GM21367 (cell line): ENCODE measurements around the gene TTC39C.

Source experiments
- ATAC-seq: cut with Tn5 transposase; IDR thresholded peaks from one replicate; pipeline ENCODE4 v1.9.1; 2021; ENCODE audit not compliant: unreplicated experiment

TTC39C gene

GRCh38 chr18:24078391-24078790, 63.8 kb downstream of the TTC39C start:
- ATAC-seq: no peak

DNA sequence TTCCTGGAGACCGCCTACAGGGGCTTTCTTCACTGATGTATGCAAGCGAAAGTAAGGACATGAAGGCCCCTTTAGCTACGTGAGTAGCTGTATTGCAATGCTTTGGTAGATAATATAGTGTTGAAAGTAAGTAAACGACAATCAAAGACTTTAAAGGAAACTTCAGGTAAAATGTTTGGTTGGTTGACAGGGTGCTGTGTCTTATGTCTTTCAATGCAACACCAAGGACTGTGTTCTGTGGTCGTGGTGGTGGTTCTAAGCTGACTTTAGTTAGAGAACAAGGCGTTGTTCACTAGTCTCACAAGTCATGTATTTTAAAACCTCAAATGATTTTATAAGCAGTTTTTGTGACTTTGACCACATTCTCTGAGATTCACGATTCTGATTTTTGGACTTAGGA, 66.3 kb downstream of the TTC39C start:
- no peak for ATAC-seq

- no peak for ATAC-seq
Observed at GRCh38 chr18:24083550-24083949, 69.0 kb downstream of the TTC39C start.

- no peak for ATAC-seq
Observed at GRCh38 chr18:24086082-24086481, 71.5 kb downstream of the TTC39C start.

GRCh38 chr18:24089076-24089475, 74.5 kb downstream of the TTC39C start:
- no peak for ATAC-seq

- ATAC-seq: no peak
Observed at GRCh38 chr18:24089515-24090337, 75.2 kb downstream of the TTC39C start.

DNA sequence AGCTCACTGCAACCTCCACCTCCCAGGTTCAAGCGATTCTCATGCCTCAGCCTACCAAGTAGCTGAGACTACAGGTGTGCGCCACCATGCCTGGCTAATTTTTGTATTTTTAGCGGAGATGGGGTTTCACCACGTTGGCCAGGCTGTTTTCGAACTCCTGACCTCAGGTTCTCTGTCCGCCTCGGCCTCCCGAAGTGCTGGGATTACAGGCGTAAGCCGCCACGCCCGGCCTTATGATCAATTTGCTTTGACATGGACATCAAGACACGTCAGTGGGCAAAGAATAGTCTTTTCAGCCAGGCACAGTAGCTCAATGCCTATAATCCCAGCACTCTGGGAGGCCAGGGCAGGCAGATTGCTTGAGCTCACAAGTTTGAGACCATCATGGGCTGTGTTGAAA, 76.3 kb downstream of the TTC39C start:
- no peak for ATAC-seq

DNA sequence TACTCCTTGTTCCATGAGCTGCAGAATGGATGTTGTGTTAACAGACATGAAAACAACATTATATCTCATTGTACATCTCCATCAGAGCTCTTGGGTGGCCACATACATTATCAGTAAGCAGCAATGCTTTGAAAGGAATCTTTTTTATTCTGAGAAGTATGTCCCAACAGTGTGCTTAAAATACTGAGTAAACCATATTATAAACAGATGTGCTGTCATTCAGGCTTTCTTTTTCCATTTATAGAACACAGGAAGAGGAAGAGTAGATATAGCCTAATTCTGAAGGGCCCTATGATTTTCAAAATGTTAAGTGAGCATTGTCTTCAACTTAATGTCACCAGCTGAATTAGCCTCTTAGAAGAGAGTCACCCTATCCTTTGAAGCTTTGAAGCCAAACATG, 80.0 kb downstream of the TTC39C start:
- no peak for ATAC-seq

GRCh38 chr18:24095976-24096375, 81.4 kb downstream of the TTC39C start:
- ATAC-seq: no peak

GRCh38 chr18:24103320-24104021, 88.9 kb downstream of the TTC39C start:
- no peak for ATAC-seq

DNA sequence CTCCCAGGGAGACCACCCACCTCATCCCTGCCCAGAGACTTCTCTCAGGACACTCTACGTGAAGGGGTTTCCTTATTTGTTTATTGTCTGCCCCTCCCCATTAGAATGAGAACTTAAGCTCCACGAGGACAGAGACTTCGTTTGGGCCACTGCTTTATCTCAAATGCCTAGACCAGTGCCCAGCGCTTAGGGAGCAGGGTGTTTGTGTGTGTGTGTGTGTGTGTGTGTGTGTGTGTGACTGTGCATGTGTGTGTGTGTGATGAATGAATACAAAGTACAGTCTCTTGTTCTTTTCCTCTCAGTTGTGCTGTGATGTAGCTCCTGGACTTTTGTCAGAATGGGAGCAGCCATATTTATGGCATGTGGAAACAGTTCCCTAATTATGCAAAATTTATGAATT, 89.9 kb downstream of the TTC39C start:
- no peak for ATAC-seq

DNA sequence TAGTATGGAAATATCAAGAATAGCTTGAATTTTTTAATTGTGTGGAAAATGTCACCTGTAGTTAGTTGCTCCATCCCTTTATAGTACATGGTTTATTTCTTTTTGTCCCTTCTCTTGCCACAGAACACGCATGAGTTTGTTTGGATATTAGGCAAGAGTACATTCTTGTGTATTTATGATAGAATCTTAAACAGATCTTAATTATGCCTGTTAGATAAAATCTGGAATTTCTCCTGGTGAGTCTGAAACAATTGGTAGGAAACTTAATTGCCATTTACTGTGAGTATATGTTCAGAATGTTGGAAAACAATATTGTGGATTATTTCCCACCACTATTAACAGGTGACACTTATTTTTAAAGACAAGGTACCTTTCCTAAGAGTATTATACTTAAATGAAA, 94.1 kb downstream of the TTC39C start:
- no peak for ATAC-seq

DNA sequence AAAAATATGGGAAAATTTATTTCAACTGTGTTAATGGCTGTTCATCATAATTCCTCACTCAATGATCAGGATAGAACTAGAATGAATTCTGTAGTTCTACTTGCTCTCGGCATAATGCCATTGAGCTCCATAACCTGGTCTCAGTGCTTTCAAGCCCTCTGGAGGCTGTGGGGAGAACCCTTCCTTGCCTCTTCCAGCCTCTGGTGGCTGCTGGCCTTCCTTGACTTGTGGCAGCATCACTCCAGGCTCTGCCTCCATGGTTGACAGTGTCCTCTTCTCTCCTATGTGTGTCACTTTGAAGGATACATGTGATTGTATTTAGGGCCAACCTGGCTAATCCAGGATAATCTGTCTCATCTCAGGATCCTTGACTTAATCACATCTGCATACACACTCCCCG, 97.4 kb downstream of the TTC39C start:
- ATAC-seq: no peak

DNA sequence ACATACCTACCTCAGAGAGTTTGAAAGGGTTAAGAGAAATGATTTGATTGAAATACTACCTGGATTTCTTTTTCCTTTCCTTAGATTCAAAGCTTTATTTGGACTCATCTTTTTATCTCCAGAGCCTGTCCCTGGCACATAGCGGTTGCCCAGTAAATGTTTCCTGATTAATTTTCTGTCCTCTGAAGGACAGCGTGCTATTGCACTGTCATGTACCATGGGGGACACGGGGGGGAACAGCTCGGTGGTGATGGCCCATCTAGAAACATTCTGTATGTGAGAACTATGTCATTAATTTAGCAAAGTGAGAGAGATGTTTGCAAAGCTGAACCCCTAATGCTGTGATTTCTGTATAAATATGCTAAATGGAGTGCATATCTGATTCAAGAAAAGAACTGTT, 97.9 kb downstream of the TTC39C start:
- ATAC-seq: no peak

DNA sequence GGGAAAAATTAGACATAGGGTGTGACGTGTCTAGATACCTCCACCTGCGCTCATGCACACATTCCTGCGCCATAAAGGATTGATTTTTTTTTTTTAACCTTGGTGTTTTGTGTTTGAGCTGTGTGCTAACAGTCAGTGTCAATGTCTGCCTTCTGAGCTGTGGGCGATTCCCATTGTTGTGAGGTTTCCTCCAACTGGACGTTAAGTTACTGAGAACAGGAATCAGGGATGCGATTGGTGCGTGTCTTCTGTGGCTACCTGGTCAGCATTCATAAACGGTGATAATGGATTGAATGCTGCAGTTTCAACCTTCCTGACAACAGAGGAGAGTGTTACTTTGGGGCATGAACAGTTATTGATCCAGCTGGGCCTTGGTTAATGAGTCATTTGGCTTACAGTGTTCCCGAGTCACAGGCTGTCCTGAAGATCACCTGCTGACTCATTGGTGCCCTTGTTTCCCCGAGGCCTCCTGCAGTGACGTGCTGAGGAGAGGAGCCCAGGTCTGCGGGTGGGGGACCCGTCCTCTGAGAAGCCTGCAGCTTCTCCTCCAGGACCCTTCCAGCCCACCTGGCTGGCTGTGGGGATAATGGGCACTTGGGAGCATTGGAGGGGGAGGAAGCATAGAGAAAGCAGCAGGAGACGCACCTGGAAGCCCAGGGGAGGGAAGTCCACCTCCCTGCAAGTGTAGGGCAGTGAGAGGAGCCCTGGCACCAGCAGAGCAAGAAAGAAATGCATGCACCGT, 98.5 kb downstream of the TTC39C start:
- no peak for ATAC-seq

- ATAC-seq: no peak
Observed at GRCh38 chr18:24114924-24115549, 100.5 kb downstream of the TTC39C start.

DNA sequence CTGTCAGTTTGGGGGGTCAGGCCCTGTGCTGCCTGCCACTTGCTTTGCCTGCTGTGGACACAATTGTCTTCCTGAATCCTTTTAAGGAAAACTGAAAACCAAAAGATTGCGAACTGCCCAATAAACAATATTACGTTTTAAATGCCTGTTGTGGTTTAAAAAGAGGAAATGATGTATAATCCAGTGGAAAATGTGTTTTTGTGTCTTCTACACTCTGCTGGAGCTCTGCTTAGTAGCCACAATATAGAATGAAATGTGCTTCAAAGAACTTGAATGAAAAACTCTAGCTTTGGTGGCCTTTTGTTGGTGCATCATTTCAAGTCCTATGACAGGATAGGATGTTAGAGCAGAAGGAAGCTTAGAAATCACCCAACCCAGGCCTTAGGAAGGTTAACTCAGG, 101.1 kb downstream of the TTC39C start:
- ATAC-seq: no peak

DNA sequence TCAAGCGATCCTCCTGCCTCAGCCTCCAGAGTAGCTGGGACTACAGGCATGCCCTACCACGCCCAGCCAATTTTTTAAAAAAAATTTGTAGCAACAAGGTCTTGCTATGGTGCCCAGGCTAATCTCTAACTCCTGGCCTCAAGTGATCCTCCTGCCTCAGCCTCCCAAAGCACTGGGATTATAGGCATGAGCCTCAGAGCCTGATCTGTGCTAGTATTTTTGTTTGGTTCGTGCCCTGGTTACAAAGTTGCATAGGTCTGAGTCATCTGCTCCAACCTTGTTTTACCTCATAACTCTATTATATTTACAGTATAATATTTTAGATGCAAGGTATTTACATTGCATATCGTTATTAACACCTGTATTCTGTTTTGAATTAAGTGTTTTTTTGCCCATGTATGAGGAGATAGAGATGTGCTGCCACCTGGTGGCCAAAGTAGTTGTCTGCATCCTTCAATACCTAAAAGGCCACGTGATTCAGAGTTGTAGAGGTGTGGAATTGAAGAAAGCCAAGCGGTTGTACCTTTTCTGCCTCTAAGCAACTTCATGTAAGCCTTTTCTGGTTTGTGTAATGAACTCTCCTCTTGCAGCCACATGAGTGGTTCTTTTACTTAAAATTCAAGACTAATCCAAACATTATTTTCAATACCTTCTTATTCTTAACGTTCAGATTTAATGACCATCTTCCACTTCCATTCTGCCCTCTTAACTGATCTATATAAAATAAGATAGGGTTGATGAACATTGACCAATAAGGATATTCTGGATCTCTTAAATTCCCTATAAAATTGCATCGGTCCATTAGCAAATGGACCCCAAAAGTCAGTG, 104.4 kb downstream of the TTC39C start:
- peak; percentile 57 for ATAC-seq

DNA sequence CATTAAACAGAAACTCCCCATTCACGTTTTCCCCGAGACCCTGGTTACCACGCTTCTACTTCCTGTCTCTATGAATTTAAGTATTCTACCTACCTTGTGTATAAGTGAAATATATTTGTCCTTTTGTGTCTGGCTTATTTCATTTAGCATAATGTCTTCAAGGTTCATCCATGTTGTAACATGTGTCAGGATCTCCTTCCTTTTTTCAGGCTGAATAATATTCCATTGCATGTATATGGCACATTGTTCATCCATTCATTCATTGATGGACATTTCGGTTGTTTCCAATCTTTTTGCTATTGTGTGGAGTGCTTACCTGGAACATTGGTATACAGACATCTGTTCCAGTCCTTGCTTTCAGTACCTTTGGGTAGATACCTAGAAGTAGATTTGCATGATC, 106.1 kb downstream of the TTC39C start:
- no peak for ATAC-seq

GRCh38 chr18:24121625-24122024, 107.1 kb downstream of the TTC39C start:
- ATAC-seq: no peak
